ENCODE measurements around the gene TIMM23. TPM values are rescaled to one million over a fixed set of nuclear protein-coding genes. Genes with fewer than 3 reads are reported as not detected.
"Not testable (repeated sequence)": the region's sequence is repeated elsewhere in the genome, so short reads cannot be mapped to it uniquely, and the experiment has no call there.

Gene TIMM23
- total RNA-seq: 52.0 to 59.1 TPM (median 55.4 TPM) in 3 replicates

DNA sequence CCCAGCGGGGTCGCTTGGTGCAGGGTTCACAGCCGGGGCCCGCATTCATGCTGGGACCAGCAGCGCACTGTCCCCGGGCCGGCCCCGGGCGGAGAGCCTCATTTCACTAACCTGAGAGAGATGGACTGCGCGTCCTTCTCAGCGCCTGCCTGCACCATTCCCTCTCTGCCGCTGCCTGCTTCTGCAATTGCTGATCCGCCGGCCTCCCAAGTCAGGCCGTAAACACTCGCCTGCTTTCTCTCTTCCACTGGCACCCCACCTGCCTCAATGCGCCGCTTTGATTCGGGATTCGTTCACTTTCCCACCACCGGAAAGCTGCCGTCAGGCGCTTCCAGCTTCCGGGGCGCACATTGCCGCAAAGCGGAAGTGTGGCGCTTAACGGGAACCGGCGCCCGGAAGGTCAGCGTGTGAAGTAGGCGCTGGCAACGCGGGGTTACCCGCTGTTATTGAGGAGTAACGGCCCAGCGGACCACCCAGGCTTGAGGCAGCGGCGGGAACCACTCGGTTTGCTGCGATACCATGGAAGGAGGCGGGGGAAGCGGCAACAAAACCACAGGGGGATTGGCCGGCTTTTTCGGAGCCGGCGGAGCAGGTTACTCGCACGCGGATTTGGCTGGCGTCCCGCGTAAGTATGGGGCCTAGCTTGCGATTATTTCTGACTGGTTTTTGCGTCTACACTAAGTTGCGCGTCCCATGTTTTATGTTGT lies at the start of gene TIMM23:
Gene TIMM23, plus strand, starts transcription at position 384 of the 707 bp plus-strand sequence. Its CDS starts 136 bp downstream, at position 520.
- Mint-ChIP-seq H3K4me3 (peak within 1 kb of the TSS; percentile 98), H3K4me1 (peaks cover 32% of the 10 kb centered on the region), H3K27ac (peak within 1 kb of the TSS; percentile 97)
- peak; percentile 58 to 85 for DNase-seq (ENCODE audit: low spot score in 2 of 2, unreplicated experiment in 2 of 2)
- not testable (repeated sequence) for H3K9me3 Mint-ChIP-seq; H3K36me3 Mint-ChIP-seq; H3K27me3 Mint-ChIP-seq (ENCODE audit: low read depth)

GRCh38 chr10:45926790-45927189 lies 45.5 kb upstream of the TIMM23 start:
- H3K27ac Mint-ChIP-seq; H3K9me3 Mint-ChIP-seq; H3K4me1 Mint-ChIP-seq; DNase-seq (ENCODE audit: low spot score in 2 of 2, unreplicated experiment in 2 of 2); H3K27me3 Mint-ChIP-seq (ENCODE audit: low read depth); H3K4me3 Mint-ChIP-seq: not testable (repeated sequence)
- H3K36me3 Mint-ChIP-seq: peaks cover 13% of the 10 kb centered on the region

DNA sequence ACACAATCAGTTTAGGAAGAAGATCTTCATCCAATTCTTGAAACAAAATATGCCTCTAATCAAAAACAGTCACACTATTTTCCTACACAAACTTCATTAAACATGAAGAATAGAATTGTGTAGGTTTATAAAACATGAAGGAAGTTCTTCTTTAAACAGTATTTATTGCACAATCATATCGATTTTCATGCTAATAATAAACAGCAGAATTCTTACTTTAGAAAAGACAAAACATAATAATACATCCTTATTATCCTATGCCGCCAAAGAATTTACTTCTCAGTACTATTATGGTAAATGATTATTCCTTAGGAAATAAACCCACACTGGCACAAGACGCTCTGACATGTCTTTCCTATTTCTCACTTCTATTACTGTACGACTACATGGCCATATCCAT lies 41.0 kb upstream of the TIMM23 start:
- not testable (repeated sequence) for H3K27ac Mint-ChIP-seq; H3K27me3 Mint-ChIP-seq (ENCODE audit: low read depth); H3K4me1 Mint-ChIP-seq; DNase-seq (ENCODE audit: low spot score in 2 of 2, unreplicated experiment in 2 of 2); H3K9me3 Mint-ChIP-seq; H3K4me3 Mint-ChIP-seq
- H3K36me3 Mint-ChIP-seq: peaks cover 15% of the 10 kb centered on the region

DNA sequence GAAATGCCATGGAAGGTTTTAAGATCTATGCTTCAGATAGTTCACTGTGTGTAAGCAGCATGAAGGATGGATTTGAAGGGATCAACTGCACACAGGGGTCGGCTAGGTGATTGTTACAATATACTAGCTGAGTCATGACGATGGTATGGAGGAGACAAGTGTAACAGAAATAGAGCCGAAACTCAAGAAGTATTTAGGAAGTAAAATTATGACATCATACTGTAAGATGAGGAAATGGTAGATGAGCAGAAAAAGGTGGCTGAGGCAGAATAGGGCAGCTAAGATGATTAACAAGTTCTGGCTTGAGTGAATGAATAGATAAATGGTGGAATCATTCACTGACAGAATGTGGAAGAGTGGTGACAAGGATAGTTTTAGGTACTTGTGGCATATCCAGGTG lies 37.5 kb upstream of the TIMM23 start:
- H3K27me3 Mint-ChIP-seq (ENCODE audit: low read depth); H3K27ac Mint-ChIP-seq; H3K36me3 Mint-ChIP-seq; H3K4me1 Mint-ChIP-seq; H3K4me3 Mint-ChIP-seq; H3K9me3 Mint-ChIP-seq; DNase-seq (ENCODE audit: low spot score in 2 of 2, unreplicated experiment in 2 of 2): not testable (repeated sequence)

GRCh38 chr10:45939176-45939697 lies 33.1 kb upstream of the TIMM23 start:
- not testable (repeated sequence) for H3K36me3 Mint-ChIP-seq; H3K9me3 Mint-ChIP-seq; H3K4me3 Mint-ChIP-seq; H3K4me1 Mint-ChIP-seq; DNase-seq (ENCODE audit: low spot score in 2 of 2, unreplicated experiment in 2 of 2); H3K27ac Mint-ChIP-seq; H3K27me3 Mint-ChIP-seq (ENCODE audit: low read depth)

DNA sequence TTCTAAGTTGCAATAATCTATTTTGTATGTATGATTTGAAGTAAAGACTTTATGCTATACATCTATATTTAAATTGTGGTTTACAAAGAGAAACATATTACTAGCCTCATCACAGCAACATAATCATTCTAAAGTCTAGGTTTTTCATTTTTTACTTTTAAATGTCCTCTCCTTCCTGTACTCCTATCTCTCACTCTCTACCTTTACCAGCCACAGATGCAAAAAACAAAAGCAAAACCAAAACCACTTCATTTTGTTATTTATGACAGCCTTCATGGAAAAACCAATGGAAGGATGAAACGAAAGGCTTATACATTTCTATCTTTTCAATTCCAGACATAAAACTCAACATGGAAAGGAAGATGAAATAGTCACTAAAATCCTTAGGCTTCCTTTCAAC lies 31.1 kb upstream of the TIMM23 start:
- not testable (repeated sequence) for H3K4me3 Mint-ChIP-seq; H3K27ac Mint-ChIP-seq; H3K9me3 Mint-ChIP-seq; H3K27me3 Mint-ChIP-seq (ENCODE audit: low read depth); H3K36me3 Mint-ChIP-seq; H3K4me1 Mint-ChIP-seq; DNase-seq (ENCODE audit: low spot score in 2 of 2, unreplicated experiment in 2 of 2)

DNA sequence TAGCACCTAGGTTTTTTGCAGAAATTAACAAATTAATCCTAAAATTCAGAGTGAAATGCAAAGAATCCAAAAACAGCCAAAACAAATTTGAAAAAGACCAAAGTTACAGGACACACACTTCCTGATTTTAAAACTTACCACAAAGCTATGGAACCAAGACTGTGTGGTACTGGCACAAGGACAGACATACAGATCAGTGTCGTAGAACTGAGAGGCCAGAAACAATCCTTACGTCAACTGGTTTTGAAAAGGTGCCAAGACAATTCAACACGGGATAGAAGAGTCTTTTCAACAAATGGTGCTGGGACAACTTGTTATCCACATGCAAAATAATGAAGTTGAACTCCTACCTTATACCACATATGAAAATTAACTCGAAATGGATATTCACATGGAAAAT lies 26.8 kb upstream of the TIMM23 start:
- H3K27me3 Mint-ChIP-seq (ENCODE audit: low read depth); DNase-seq (ENCODE audit: low spot score in 2 of 2, unreplicated experiment in 2 of 2); H3K4me1 Mint-ChIP-seq; H3K27ac Mint-ChIP-seq; H3K36me3 Mint-ChIP-seq; H3K4me3 Mint-ChIP-seq; H3K9me3 Mint-ChIP-seq: not testable (repeated sequence)

GRCh38 chr10:45947363-45947762 lies 24.9 kb upstream of the TIMM23 start:
- H3K27me3 Mint-ChIP-seq (ENCODE audit: low read depth); H3K36me3 Mint-ChIP-seq: not testable (repeated sequence)

DNA sequence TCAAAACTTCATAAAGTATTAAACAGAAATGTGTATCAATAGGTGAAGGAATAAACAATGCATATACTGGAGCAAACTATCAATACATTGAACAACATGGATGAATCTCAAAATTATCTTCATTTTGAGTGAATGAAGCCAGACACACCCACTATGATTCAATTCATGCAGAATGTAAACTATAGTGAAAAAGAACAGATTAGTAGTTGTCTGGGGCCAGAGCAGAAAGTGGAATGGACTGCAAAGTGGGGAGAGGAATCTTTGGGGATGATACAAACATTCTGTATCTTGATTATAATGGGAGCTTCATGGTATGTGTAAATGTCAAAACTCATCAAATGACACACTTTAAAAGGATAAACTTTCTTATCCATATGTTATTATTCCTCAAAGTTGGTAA lies 23.5 kb upstream of the TIMM23 start:
- H3K4me3 Mint-ChIP-seq; DNase-seq (ENCODE audit: low spot score in 2 of 2, unreplicated experiment in 2 of 2); H3K27me3 Mint-ChIP-seq (ENCODE audit: low read depth); H3K9me3 Mint-ChIP-seq; H3K36me3 Mint-ChIP-seq; H3K4me1 Mint-ChIP-seq; H3K27ac Mint-ChIP-seq: not testable (repeated sequence)

More at GRCh38 chr10:45947363-45947762, 24.9 kb upstream of the TIMM23 start:
- not testable (repeated sequence) for DNase-seq (ENCODE audit: low spot score in 2 of 2, unreplicated experiment in 2 of 2); H3K4me1 Mint-ChIP-seq; H3K9me3 Mint-ChIP-seq; H3K4me3 Mint-ChIP-seq; H3K27ac Mint-ChIP-seq

- not testable (repeated sequence) for H3K4me3 Mint-ChIP-seq; H3K27me3 Mint-ChIP-seq (ENCODE audit: low read depth); DNase-seq (ENCODE audit: low spot score in 2 of 2, unreplicated experiment in 2 of 2); H3K36me3 Mint-ChIP-seq; H3K27ac Mint-ChIP-seq; H3K4me1 Mint-ChIP-seq; H3K9me3 Mint-ChIP-seq
These were observed 17.9 kb upstream of the TIMM23 start for GRCh38 chr10:45954367-45954766.

GRCh38 chr10:45956634-45957033 lies 15.7 kb upstream of the TIMM23 start:
- not testable (repeated sequence) for H3K36me3 Mint-ChIP-seq; H3K4me1 Mint-ChIP-seq; H3K4me3 Mint-ChIP-seq; H3K27me3 Mint-ChIP-seq (ENCODE audit: low read depth); DNase-seq (ENCODE audit: low spot score in 2 of 2, unreplicated experiment in 2 of 2); H3K9me3 Mint-ChIP-seq
- peak overlapping the region; percentile 96 for H3K27ac Mint-ChIP-seq

DNA sequence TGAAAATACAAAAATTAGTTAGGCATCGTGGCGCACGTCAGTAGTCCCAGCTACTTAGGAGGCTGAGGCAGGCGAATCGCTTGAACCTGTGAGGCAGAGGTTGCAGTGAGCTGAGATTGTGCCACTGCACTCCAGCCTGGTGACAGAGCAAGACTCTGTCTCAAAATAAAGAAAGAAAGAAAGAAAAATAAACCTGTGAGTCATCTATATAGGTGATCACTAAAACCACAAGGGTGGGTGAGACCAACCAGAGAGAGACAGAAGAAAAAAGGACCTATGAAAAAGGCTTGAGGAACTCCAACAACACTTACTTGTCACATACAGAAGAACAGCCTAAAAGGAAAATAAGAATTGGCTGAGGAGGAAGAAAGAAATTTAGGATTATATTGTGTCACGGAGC lies 14.4 kb upstream of the TIMM23 start:
- H3K4me1 Mint-ChIP-seq; H3K4me3 Mint-ChIP-seq; DNase-seq (ENCODE audit: low spot score in 2 of 2, unreplicated experiment in 2 of 2); H3K27me3 Mint-ChIP-seq (ENCODE audit: low read depth); H3K36me3 Mint-ChIP-seq; H3K9me3 Mint-ChIP-seq: not testable (repeated sequence)
- peak overlapping the region; percentile 91 for H3K27ac Mint-ChIP-seq

GRCh38 chr10:45962686-45963452 lies 9.4 kb upstream of the TIMM23 start:
- not testable (repeated sequence) for H3K4me3 Mint-ChIP-seq; H3K36me3 Mint-ChIP-seq; H3K4me1 Mint-ChIP-seq; H3K9me3 Mint-ChIP-seq; DNase-seq (ENCODE audit: low spot score in 2 of 2, unreplicated experiment in 2 of 2); H3K27me3 Mint-ChIP-seq (ENCODE audit: low read depth); H3K27ac Mint-ChIP-seq

GRCh38 chr10:45971019-45971418 lies 1.3 kb upstream of the TIMM23 start:
- not testable (repeated sequence) for DNase-seq (ENCODE audit: low spot score in 2 of 2, unreplicated experiment in 2 of 2); H3K36me3 Mint-ChIP-seq; H3K9me3 Mint-ChIP-seq; H3K27me3 Mint-ChIP-seq (ENCODE audit: low read depth)
- peak overlapping the region; percentile 97 for H3K27ac Mint-ChIP-seq
- H3K4me3 Mint-ChIP-seq: peak overlapping the region; percentile 98
- peaks cover 32% of the 10 kb centered on the region for H3K4me1 Mint-ChIP-seq

All from mesothelial cell of epicardium (in vitro differentiated cells).